Ureter (tissue), 1 donor: ENCODE data around the gene TIMMDC1. TPM values are rescaled to one million over a fixed set of nuclear protein-coding genes. Genes with fewer than 3 reads are reported as not detected.
"Not testable (repeated sequence)": the region's sequence is repeated elsewhere in the genome, so short reads cannot be mapped to it uniquely, and the experiment has no call there.

ENCODE experiments used
- DNase-seq: peaks from one replicate; pipeline ENCODE4 v3.0.0-alpha.2; 2020; ENCODE audit warnings: low spot score
- total RNA-seq: library from RNA; stranded (reverse); gene quantifications from one replicate; pipeline ENCODE4 v1.2.4, GENCODE V29; 2023
- donor health status: DM: yes; HTN: yes; CAD: no.

TIMMDC1 gene
- total RNA-seq, 1 donor from 2014 or later: 93.8 TPM

GRCh38 chr3:119557192-119557876 is 59.0 kb downstream of the TIMMDC1 start:
- DNase-seq: no peak

GRCh38 chr3:119557877-119558269 is 59.5 kb downstream of the TIMMDC1 start:
- no peak for DNase-seq

- DNase-seq: no peak
Measured at GRCh38 chr3:119558626-119559317, 60.4 kb downstream of the TIMMDC1 start.

- peak; percentile 49 for DNase-seq
Measured at GRCh38 chr3:119559441-119559963, 61.2 kb downstream of the TIMMDC1 start, which contains the start of gene CD80. Gene CD80 (minus strand): TSS chr3:119559614. CDS start chr3:119557728, 1,886 bp downstream.

GRCh38 chr3:119560160-119560559 is 61.8 kb downstream of the TIMMDC1 start:
- no peak for DNase-seq

- DNase-seq: no peak
Measured at GRCh38 chr3:119562307-119562961, 64.1 kb downstream of the TIMMDC1 start.

GRCh38 chr3:119563334-119563733 is 65.0 kb downstream of the TIMMDC1 start:
- DNase-seq: not testable (repeated sequence)

GRCh38 chr3:119569156-119569555 is 70.8 kb downstream of the TIMMDC1 start:
- no peak for DNase-seq

- no peak for DNase-seq
Measured at GRCh38 chr3:119570229-119570628, 71.9 kb downstream of the TIMMDC1 start.

GRCh38 chr3:119571230-119571629 is 72.9 kb downstream of the TIMMDC1 start:
- no peak for DNase-seq

- no peak for DNase-seq
Measured at GRCh38 chr3:119571688-119572087, 73.3 kb downstream of the TIMMDC1 start.

Other genes starting within 250 kb of the TIMMDC1 start
- gene ARHGAP31, start 204.2 kb upstream of the TIMMDC1 start, total RNA-seq: 25.4 TPM
- 37.0 TPM for gene TMEM39A, start 34.9 kb upstream of the TIMMDC1 start, total RNA-seq
- 34.7 TPM for gene POGLUT1, start 29.6 kb upstream of the TIMMDC1 start, total RNA-seq
- 0.26 TPM for gene CD80, start 61.1 kb downstream of the TIMMDC1 start, total RNA-seq
- gene ADPRH, start 80.9 kb downstream of the TIMMDC1 start, total RNA-seq: 8.6 TPM
- 1.6 TPM for gene PLA1A, start 99.3 kb downstream of the TIMMDC1 start, total RNA-seq
- 13.9 TPM for gene POPDC2, start 162.0 kb downstream of the TIMMDC1 start, total RNA-seq
- 29.7 TPM for gene COX17, start 178.9 kb downstream of the TIMMDC1 start, total RNA-seq
- gene CFAP91, start 204.5 kb downstream of the TIMMDC1 start, total RNA-seq: 5.8 TPM